GM19023 (cell line): Measurements from ENCODE around the gene TMEM131.
"Not testable (repeated sequence)": the region's sequence is repeated elsewhere in the genome, so short reads cannot be mapped to it uniquely, and the experiment has no call there.

ENCODE experiments used
- ATAC-seq: cut with Tn5 transposase; IDR thresholded peaks from one replicate; pipeline ENCODE4 v1.9.1; 2021; ENCODE audit warnings: mild to moderate bottlenecking, moderate library complexity; ENCODE audit not compliant: unreplicated experiment

The TMEM131 gene, protein sequence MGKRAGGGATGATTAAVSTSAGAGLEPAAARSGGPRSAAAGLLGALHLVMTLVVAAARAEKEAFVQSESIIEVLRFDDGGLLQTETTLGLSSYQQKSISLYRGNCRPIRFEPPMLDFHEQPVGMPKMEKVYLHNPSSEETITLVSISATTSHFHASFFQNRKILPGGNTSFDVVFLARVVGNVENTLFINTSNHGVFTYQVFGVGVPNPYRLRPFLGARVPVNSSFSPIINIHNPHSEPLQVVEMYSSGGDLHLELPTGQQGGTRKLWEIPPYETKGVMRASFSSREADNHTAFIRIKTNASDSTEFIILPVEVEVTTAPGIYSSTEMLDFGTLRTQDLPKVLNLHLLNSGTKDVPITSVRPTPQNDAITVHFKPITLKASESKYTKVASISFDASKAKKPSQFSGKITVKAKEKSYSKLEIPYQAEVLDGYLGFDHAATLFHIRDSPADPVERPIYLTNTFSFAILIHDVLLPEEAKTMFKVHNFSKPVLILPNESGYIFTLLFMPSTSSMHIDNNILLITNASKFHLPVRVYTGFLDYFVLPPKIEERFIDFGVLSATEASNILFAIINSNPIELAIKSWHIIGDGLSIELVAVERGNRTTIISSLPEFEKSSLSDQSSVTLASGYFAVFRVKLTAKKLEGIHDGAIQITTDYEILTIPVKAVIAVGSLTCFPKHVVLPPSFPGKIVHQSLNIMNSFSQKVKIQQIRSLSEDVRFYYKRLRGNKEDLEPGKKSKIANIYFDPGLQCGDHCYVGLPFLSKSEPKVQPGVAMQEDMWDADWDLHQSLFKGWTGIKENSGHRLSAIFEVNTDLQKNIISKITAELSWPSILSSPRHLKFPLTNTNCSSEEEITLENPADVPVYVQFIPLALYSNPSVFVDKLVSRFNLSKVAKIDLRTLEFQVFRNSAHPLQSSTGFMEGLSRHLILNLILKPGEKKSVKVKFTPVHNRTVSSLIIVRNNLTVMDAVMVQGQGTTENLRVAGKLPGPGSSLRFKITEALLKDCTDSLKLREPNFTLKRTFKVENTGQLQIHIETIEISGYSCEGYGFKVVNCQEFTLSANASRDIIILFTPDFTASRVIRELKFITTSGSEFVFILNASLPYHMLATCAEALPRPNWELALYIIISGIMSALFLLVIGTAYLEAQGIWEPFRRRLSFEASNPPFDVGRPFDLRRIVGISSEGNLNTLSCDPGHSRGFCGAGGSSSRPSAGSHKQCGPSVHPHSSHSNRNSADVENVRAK (N-terminal part only)

GRCh38 chr2:97995734-97996624 is at the start of gene TMEM131:
TMEM131 (minus strand) TSS chr2:97995948; CDS start chr2:97995662, 286 bp downstream.
- peak; percentile 83 for ATAC-seq

DNA sequence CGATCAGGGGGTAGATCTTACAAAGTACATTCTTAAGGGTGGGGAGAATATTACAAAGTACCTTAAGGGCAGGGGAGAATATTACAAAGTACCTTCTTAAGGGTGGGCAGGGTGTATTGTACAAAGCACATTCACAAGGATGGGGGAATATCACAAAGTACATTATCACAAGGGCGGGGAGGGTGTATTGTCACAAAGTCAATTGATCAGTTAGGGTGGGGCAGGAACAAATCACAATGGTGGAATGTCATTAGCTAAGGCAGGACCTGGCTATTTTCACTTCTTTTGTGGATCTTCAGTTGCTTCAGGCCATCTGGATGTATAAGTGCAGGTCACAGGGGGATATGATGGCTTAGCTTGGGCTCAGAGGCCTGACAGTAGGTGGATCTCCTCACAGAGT is 49.0 kb upstream of the TMEM131 start:
- not testable (repeated sequence) for ATAC-seq

- ATAC-seq = no peak
Measured at GRCh38 chr2:98043101-98043500, 47.4 kb upstream of the TMEM131 start.

DNA sequence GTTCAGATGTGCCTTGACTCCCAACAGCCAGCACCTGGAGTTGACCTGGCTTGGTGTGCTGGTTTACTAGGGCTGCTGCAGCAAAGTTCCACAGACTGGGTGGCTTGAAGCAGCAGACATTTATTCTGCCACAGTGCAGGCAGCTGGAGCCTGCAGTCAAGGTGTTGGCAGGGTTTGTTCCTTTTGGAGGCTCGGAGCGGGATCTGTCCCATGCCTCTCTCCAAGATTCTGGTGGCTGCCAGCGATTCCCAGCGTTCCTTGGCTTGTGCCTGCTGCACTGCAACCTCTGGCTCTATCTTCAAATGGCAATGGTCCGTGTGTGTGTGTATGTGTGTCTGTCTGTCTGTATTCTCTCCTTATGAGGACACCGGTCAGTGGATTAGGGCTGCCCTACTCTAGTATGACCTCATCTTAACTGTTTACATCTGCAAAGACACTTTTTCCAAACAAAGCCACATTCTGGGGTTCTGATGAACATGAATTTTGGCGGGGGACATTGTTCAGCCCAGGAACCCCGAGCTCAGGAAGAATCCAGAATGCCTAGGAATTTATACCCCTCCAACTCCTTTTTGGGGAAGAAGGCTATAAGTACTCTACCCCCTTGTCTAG is 44.7 kb upstream of the TMEM131 start:
- no peak for ATAC-seq

GRCh38 chr2:98039085-98039756 is 43.5 kb upstream of the TMEM131 start:
- ATAC-seq = no peak

GRCh38 chr2:98037666-98038336 is 42.1 kb upstream of the TMEM131 start:
- ATAC-seq = no peak

- no peak for ATAC-seq
Measured at GRCh38 chr2:98037206-98037605, 41.5 kb upstream of the TMEM131 start.

GRCh38 chr2:98036349-98037000 is 40.7 kb upstream of the TMEM131 start:
- no peak for ATAC-seq

GRCh38 chr2:98034745-98035144 is 39.0 kb upstream of the TMEM131 start:
- ATAC-seq = no peak

- ATAC-seq = no peak
Measured at GRCh38 chr2:98032086-98032485, 36.3 kb upstream of the TMEM131 start.

DNA sequence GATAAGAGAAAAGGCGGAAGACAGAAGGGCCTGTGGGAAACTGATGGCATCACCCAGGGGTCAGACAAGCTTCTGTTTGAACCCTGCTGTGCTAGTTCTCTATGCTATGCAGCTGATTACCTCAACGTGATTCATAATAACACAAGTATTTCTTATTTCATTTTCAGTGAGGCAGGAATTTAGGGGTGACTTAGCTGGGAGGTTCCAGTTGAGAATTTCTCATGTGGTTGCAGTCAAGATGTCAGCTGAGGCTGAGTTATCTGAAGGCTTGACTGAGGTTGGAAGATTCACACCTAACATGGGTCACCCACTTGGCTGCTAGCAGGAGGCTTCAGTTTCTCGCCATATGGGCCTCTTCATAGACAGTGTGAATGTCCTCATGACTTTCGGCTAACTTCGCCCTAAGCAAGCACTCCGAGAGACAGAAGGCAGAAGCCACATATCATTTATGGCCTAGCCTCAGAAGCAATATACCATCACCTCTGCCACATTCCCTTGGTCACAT is 34.0 kb upstream of the TMEM131 start:
- no peak for ATAC-seq

- ATAC-seq = no peak
Measured at GRCh38 chr2:98028931-98029717, 33.4 kb upstream of the TMEM131 start.

DNA sequence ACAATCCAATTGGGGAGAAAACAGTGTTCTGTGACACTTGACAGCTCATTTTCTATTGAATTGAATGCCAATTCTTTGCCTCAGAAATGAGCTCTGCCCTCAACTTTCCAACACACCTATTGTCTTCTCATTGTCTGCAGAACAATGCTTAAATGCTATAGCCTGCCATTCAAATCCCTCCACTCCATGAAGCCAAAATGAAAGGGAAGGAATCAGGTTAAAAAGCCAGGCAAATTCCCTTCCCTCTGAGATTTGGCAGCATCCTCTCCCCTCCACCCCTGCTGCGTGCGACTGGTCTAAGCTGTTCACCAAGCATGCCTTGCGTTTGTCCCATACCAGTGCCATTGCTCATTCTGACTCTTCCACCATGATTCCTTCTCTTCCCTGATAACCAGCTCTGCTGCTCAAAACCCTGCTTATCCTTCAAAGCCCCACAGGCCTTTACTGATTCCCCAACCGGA is 32.4 kb upstream of the TMEM131 start:
- no peak for ATAC-seq

GRCh38 chr2:98027538-98027937 is 31.8 kb upstream of the TMEM131 start:
- peak; percentile 46 for ATAC-seq

- ATAC-seq = peak; percentile 77
Measured at GRCh38 chr2:98026927-98027522, 31.3 kb upstream of the TMEM131 start.

DNA sequence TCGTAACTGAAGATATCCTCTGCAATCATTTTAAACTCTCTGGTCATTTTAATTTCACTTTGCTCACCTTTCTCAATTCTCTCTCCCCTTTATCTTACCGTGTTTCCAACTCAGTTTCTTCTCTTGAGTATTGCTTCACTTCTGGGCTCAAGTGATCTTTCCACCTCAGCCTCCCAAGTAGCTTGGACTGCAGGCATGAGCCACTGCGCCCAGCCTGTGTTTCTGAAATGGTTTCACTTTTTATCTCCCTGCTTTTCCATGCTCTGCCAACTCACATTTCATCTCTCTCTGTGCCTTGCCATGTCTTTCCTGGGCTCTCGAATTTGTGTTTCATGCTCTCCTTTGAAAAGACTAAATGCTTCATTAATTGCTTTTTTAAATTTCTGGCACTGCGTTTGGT is 30.5 kb upstream of the TMEM131 start:
- ATAC-seq = no peak
